ENCODE data around the gene GALM. TPM values are rescaled to one million over a fixed set of nuclear protein-coding genes. Genes with fewer than 3 reads are reported as not detected.
"Not testable (repeated sequence)": the region's sequence is repeated elsewhere in the genome, so short reads cannot be mapped to it uniquely, and the experiment has no call there.

Gene GALM
- 2.9 TPM for total RNA-seq

GRCh38 chr2:38665854-38666555 is at the start of gene GALM:
TSS of gene GALM (plus strand) at chr2:38666114. CDS start at chr2:38666162, 48 bp downstream.
- FAIRE-seq = no peak

GRCh38 chr2:38617301-38617700 is 48.6 kb upstream of the GALM start:
- FAIRE-seq = no peak
- no peak for DNase-seq (ENCODE audit: low spot score in 2 of 2)

More at GRCh38 chr2:38665854-38666555, at the start of gene GALM:
- peak; percentile 37 to 61 for DNase-seq (ENCODE audit: low spot score in 2 of 2)

GRCh38 chr2:38619458-38620164 is 46.3 kb upstream of the GALM start:
- DNase-seq (ENCODE audit: low spot score in 2 of 2) (no peak), FAIRE-seq (no peak)

GRCh38 chr2:38620282-38620977 is 45.5 kb upstream of the GALM start:
- DNase-seq (ENCODE audit: low spot score in 2 of 2) (no peak), FAIRE-seq (no peak)

GRCh38 chr2:38621018-38621417 is 44.9 kb upstream of the GALM start:
- FAIRE-seq (no peak), DNase-seq (ENCODE audit: low spot score in 2 of 2) (no peak)

- FAIRE-seq (no peak), DNase-seq (ENCODE audit: low spot score in 2 of 2) (no peak)
Measured at GRCh38 chr2:38622210-38622609, 43.7 kb upstream of the GALM start.

DNA sequence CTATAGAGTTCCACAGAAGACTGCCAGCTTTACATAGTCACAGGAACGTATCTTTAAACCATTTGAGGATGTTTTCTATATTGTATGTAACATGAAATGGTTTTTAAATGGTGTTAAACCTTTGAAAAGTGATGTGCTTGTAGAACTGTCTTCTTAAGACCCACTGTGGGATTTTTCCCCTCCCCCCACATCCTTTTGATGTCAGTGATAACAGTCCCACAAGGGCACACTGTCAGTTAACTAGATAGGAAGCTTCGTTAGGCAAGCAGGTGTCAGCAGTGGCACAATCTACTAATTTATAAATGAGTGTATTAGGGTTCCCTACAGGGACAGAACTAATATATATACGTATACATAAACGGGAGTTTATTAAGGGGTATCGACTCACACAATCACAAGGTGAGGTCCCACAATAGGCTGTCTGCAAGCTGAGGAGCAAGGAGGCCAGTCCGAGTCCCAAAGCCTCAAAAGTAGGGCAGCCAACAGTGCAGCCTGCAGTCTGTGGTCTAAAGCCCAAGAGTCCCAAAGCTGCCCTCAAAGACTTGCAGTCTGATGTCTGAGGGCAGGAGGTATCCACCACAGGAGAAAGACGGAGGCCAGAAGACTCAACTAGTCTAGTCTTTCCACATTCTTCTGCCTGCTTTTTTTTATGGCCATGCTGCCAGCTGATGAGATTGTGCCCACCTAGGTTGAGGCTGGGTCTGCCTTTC is 39.4 kb upstream of the GALM start:
- no peak for DNase-seq (ENCODE audit: low spot score in 2 of 2)
- no peak for FAIRE-seq

DNA sequence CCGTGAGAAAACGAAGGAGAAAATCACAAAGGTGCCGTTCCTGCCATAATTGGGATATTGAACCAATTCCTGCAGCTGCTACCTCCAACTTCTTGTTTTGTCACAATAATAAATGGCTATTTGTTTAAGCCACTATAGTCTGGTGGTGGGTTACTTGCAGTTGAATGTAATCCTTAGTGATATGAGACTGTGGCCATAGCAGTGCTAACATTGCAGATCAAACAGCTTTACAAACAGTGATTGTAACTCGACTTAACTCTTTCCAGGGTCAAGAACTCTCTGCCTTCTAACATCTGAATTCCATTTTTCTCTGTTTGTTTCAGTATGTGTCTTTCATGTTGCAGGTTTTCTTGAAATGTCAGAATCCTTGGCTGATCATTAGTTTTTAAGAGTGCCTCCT is 38.5 kb upstream of the GALM start:
- DNase-seq (ENCODE audit: low spot score in 2 of 2) = no peak
- no peak for FAIRE-seq

GRCh38 chr2:38629684-38630083 is 36.2 kb upstream of the GALM start:
- DNase-seq (ENCODE audit: low spot score in 2 of 2) (no peak), FAIRE-seq (no peak)

DNA sequence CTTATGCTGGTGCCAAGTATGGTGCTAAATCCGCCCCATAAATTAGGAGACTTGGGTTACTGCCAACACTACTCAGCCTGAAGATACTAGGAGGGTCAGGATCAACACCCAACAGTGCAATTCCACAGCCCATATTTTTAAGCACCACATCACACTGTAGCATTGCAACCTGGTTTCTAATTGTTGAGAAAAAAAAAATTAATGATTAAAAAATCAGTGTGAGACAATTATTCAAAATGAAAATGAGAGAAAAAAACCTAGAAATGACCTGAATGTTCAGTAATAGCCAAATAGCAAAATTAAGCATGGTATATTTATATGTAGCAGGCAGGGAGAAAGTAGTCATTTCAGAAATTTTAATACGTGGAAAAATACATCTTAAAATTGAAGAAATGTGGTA is 33.9 kb upstream of the GALM start:
- FAIRE-seq = no peak
- no peak for DNase-seq (ENCODE audit: low spot score in 2 of 2)

DNA sequence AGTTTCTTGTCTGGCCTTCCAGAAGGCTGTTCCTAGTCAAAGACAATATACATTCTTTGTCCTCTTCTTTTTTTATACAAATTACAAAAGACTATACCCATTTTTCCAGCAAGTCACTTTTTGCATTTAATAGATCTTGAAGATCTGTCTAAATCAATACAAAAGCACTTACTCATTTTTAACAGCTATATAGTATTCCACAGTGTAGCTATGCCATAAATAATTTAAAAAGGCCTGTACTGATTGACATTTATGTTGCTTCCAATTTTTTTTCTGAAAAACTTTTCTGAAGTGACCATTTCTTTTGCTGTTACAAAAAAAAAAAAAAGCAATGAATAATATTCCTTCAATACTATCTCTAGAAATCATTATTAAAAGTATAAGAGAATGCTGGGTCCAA is 32.9 kb upstream of the GALM start:
- FAIRE-seq (no peak), DNase-seq (ENCODE audit: low spot score in 2 of 2) (no peak)

GRCh38 chr2:38633895-38634294 is 32.0 kb upstream of the GALM start:
- DNase-seq (ENCODE audit: low spot score in 2 of 2) = no peak

DNA sequence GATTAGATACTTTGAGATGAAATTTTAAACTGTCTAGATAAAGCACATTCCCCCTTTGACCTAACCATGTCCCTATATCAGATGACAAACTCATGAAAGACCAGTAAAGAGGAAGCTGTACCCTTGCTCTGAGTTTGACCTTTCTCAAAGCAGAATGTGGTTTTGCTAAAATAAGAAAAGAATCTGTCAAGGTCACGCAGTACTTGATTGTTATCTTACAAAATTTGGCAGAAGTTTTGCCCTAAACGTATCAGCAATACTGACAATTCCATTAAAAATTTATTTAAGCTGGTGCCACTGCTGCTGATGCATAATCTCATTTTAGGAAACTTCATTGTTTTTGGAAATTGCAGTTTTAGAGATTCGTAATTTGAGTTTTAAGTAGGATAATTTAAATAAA is 31.2 kb upstream of the GALM start:
- no peak for FAIRE-seq
- DNase-seq (ENCODE audit: low spot score in 2 of 2) = no peak

More at GRCh38 chr2:38633895-38634294, 32.0 kb upstream of the GALM start:
- FAIRE-seq = no peak

DNA sequence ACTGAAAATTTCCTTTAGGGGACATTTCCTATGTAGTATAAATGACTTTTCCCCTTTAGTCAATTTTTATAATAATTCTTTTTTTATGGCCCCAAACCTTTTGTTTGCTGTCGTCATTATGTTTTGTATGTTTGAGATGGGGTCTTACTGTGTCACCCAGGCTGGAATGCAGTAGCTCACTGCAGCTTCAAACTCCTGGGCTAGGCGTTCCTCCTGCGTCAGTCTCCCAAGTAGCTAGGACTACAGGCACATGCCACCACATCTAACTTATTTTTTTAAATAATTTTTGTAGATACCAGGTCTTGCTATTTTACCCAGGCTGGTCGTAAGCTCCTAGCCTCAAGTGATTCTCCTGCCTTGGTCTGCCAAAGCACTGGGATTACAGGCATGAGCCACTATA is 30.8 kb upstream of the GALM start:
- no peak for DNase-seq (ENCODE audit: low spot score in 2 of 2)
- no peak for FAIRE-seq

GRCh38 chr2:38636069-38636468 is 29.8 kb upstream of the GALM start:
- DNase-seq (ENCODE audit: low spot score in 2 of 2) (no peak), FAIRE-seq (no peak)

GRCh38 chr2:38642373-38643017 is 23.4 kb upstream of the GALM start:
- not testable (repeated sequence) for FAIRE-seq; DNase-seq (ENCODE audit: low spot score in 2 of 2)

- no peak for FAIRE-seq
Measured at GRCh38 chr2:38643021-38643671, 22.8 kb upstream of the GALM start.

DNA sequence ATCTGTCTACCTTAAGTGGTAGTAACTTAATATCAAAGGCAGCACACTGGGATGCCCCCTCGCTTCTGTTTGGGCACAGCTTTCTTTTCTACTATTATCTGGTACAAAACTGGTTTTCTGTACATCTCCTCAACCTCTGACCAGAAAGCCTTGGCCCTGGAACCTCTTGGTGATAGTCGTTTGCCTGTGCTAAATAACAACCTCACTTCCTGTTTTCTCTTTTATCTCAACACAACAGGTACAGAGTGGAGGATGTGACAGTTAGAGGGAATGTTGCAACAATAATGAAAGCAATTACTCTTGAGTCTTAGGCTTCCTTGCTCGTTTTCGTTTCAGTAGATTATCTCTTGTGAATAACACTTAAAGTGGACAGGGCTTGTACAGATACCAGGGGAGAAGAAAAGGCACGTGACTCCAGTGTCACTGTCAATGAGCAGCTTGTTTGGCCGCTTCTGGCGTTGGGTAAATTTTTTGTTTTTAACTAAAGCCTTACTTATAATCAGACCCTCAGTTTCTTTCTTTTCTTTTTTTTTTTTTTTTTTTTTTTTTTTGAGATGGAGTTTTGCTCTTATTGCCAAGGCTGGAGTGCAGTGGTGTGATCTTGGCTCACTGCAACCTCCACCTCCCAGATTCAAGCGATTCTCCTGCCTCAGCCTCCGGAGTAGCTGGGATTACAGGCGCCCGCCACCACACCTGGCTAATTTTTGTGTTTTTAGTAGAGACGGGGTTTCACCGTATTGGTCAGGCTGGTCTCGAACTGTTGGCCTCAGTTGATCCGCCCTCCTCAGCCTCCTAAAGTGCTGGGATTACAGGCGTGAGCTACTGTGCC is 22.0 kb upstream of the GALM start:
- not testable (repeated sequence) for DNase-seq (ENCODE audit: low spot score in 2 of 2); FAIRE-seq

More at GRCh38 chr2:38643021-38643671, 22.8 kb upstream of the GALM start:
- no peak for DNase-seq (ENCODE audit: low spot score in 2 of 2)
